Ascending aorta (tissue), 2 donors: ENCODE data around the gene IRF7. TPM values are rescaled to one million over a fixed set of nuclear protein-coding genes. Genes with fewer than 3 reads are reported as not detected.

ENCODE experiments used
- DNase-seq, 2 donors: peaks; one replicate each; pipeline ENCODE4 v3.0.0-alpha.2; 2019; ENCODE audit warnings: low spot score in 2 of 2
- H3K27ac ChIP-seq, 2 donors: fragments of 200-600 bp; sonication (generic); one replicate each; pipeline ENCODE4 v1.5.1; 2016 to 2017; ENCODE audit warnings: mild to moderate bottlenecking in 1 of 2
- H3K27me3 ChIP-seq: fragments of 200-600 bp; sonication (generic); one replicate; pipeline ENCODE4 v1.5.1; 2017
- H3K36me3 ChIP-seq, 2 donors: fragments of 200-600 bp; sonication (generic); one replicate each; pipeline ENCODE4 v1.5.1; 2016
- H3K4me1 ChIP-seq, 2 donors: fragments of 200-600 bp; sonication (generic); one replicate each; pipeline ENCODE4 v1.5.1; 2016 to 2017; ENCODE audit warnings: mild to moderate bottlenecking in 1 of 2
- H3K4me3 ChIP-seq, 2 donors: fragments of 200-600 bp; sonication (generic); one replicate each; pipeline ENCODE4 v1.5.1; 2016 to 2017; ENCODE audit warnings: mild to moderate bottlenecking in 1 of 2
- H3K9me3 ChIP-seq, 2 donors: fragments of 200-600 bp; sonication (generic); one replicate each; pipeline ENCODE4 v1.5.1; 2016
- intact Hi-C: fragments of 100-400 bp; cut with DNase I; formaldehyde crosslinking; loops from one replicate; pipeline ENCODE4 v1.15.1; 2023
- total RNA-seq: library from RNA; depleted of rRNA; stranded (reverse); fragments of >200 nt; gene quantifications from one replicate; pipeline ENCODE4 v1.1.0, GENCODE V29; 2016
- TF ChIP-seq, protein P1 (sequence below), 3 experiments: fragments of 200-600 bp in 2 of 3; fragments of 450-650 bp in 1 of 3; sonication (generic) in 2 of 3; IDR thresholded peaks; one replicate each; pipeline ENCODE4 v1.5.1; 2016 to 2019; ENCODE audit warnings: antibody characterized with exemption in 3 of 3, mild to moderate bottlenecking in 1 of 3, moderate library complexity in 1 of 3

The IRF7 gene
- total RNA-seq, 1 donor from 2014 or later, result 44.6 TPM

DNA sequence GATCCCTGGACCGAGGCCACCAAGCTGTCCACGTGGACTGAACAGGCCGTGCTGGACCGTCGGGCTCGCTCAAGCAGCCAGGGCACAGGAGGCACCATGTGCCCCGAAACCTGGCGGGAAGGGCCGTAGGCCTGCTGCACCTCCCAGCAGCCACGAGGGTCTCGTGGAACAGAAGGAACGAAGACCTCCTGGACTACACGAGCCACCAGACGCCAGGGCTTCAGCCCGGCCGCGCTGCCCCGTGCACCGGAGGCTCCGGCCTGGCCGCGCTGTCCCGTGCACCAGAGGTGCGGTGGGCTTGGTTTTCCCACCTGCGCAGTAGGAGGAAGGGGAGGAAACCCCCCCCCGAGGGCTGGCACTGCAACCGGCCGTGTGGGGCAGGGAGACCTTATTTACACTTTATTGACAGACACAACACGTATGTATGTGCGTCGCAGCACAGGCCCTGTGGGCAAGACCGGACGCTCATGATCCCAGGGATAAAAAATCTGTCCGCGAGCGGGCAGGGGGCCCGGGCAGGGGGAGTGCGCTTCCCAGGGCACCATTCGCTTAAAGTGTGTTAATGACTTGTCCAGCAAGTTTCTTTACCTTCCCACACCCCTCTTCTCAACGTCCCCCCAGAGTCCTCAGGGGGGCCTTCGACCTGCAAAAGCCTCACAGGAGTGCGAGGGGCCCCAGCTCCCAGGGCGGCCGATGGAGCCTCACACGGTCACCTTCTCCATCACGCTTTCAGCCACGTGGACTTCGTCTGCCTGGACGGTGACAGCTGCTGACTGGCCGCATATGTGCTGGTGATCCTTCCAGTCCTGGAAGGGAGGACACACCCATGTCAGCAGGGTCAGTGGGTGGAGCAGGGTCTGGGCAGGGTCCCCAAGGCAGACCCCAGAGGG is 28.3 kb upstream of the IRF7 start:
- Histone ChIP-seq H3K27me3 (no peaks in the 10 kb centered on the region), H3K4me1 (no peaks in the 10 kb centered on the region), H3K9me3 (no peaks in the 10 kb centered on the region), H3K4me3 (no peak overlapping the region), H3K27ac (no peak overlapping the region), H3K36me3 (peaks cover 18 to 20% of the 10 kb centered on the region in 2 donors)
- intact Hi-C loops, result no loop called here
- TF ChIP-seq, protein P1, sequence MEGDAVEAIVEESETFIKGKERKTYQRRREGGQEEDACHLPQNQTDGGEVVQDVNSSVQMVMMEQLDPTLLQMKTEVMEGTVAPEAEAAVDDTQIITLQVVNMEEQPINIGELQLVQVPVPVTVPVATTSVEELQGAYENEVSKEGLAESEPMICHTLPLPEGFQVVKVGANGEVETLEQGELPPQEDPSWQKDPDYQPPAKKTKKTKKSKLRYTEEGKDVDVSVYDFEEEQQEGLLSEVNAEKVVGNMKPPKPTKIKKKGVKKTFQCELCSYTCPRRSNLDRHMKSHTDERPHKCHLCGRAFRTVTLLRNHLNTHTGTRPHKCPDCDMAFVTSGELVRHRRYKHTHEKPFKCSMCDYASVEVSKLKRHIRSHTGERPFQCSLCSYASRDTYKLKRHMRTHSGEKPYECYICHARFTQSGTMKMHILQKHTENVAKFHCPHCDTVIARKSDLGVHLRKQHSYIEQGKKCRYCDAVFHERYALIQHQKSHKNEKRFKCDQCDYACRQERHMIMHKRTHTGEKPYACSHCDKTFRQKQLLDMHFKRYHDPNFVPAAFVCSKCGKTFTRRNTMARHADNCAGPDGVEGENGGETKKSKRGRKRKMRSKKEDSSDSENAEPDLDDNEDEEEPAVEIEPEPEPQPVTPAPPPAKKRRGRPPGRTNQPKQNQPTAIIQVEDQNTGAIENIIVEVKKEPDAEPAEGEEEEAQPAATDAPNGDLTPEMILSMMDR (IDR thresholded peaks at IDR 0.05), result no peak
- no peak for DNase-seq

- no peaks in the 10 kb centered on the region for H3K9me3 ChIP-seq
- no peaks in the 10 kb centered on the region for H3K27me3 ChIP-seq
- TF ChIP-seq, protein P1 (IDR thresholded peaks at IDR 0.05), result no peak
- intact Hi-C loops, result no loop called here
- no peaks in the 10 kb centered on the region for H3K4me1 ChIP-seq
- no peak for DNase-seq
- no peak overlapping the region for H3K4me3 ChIP-seq
- no peak overlapping the region for H3K27ac ChIP-seq
- peaks cover 18% of the 10 kb centered on the region in 2 donors for H3K36me3 ChIP-seq
Measured at GRCh38 chr11:643366-643765, 27.6 kb upstream of the IRF7 start.

DNA sequence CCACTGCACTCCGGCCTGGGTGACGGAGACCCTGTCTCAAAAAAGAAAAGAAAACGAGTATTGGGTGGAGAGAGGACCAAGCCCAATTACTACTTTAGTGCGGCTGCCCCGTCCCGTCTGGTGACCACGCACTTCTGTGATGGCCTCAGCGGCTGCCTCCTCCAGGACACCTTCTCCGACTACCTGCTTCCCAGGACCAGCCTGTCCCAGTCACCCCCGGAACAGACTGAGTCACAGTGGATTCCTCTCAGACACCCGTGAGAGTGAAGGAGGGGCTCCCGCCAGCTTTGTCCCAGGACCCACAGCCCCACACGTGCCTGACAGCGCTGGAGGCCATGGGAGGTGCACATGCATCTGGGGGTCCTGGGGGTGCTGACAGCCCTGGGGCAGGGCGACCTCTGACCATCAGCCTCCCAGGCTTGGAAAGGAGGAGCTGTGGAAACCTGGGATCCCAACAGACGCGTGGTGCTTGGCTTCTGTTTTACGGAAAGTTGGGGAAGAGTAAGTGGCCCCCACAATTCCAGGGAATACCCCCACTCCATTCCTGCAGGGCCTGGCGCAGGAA is 26.1 kb upstream of the IRF7 start:
- intact Hi-C loops, result no loop called here
- DNase-seq, result no peak
- no peaks in the 10 kb centered on the region for H3K9me3 ChIP-seq
- no peak overlapping the region for H3K27ac ChIP-seq
- peaks cover 14 to 18% of the 10 kb centered on the region in 2 donors for H3K36me3 ChIP-seq
- H3K4me1 ChIP-seq, result peaks cover 6 to 8% of the 10 kb centered on the region in 2 donors
- TF ChIP-seq, protein P1 (IDR thresholded peaks at IDR 0.05), result no peak
- H3K4me3 ChIP-seq, result no peak overlapping the region
- no peaks in the 10 kb centered on the region for H3K27me3 ChIP-seq

DNA sequence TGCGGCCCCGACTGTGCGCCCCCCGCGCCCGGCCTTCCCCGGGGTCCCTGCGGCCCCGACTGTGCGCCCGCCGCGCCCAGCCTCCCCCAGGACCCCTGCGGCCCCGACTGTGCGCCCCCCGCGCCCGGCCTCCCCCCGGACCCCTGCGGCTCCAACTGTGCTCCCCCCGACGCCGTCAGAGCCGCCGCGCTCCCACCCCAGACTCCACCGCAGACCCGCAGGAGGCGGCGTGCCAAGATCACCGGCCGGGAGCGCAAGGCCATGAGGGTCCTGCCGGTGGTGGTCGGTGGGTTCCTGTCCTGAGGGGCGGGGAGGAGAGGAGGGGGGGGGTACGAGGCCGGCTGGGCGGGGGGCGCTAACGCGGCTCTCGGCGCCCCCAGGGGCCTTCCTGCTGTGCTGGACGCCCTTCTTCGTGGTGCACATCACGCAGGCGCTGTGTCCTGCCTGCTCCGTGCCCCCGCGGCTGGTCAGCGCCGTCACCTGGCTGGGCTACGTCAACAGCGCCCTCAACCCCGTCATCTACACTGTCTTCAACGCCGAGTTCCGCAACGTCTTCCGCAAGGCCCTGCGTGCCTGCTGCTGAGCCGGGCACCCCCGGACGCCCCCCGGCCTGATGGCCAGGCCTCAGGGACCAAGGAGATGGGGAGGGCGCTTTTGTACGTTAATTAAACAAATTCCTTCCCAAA is 24.4 kb upstream of the IRF7 start:
- no peak for DNase-seq
- no peak overlapping the region for H3K27ac ChIP-seq
- no peaks in the 10 kb centered on the region for H3K9me3 ChIP-seq
- peaks cover 8 to 18% of the 10 kb centered on the region in 2 donors for H3K36me3 ChIP-seq
- H3K27me3 ChIP-seq, result no peaks in the 10 kb centered on the region
- H3K4me1 ChIP-seq, result peaks cover 9% of the 10 kb centered on the region in 2 donors
- TF ChIP-seq, protein P1 (IDR thresholded peaks at IDR 0.05), result no peak
- no peak overlapping the region for H3K4me3 ChIP-seq
- intact Hi-C loops, result no loop called here

GRCh38 chr11:639332-639955 is 23.7 kb upstream of the IRF7 start:
- Histone ChIP-seq H3K4me3 (no peak overlapping the region), H3K27me3 (no peaks in the 10 kb centered on the region), H3K9me3 (no peaks in the 10 kb centered on the region), H3K36me3 (peaks cover 8 to 15% of the 10 kb centered on the region in 2 donors), H3K27ac (no peak overlapping the region), H3K4me1 (peaks cover 9% of the 10 kb centered on the region in 2 donors)
- intact Hi-C loops, result no loop called here
- TF ChIP-seq, protein P1 (IDR thresholded peaks at IDR 0.05), result no peak
- DNase-seq, result no peak
